Measurements from ENCODE around the gene FICD. TPM values are rescaled to one million over a fixed set of nuclear protein-coding genes. Genes with fewer than 3 reads are reported as not detected.

Gene FICD
- total and polyA plus RNA-seq, 9 of the 15 experiments (the other 6 are each of a cell fraction or from before 2014, with no cell fraction given): 0.88 to 4.5 (median 1.9) TPM

DNA sequence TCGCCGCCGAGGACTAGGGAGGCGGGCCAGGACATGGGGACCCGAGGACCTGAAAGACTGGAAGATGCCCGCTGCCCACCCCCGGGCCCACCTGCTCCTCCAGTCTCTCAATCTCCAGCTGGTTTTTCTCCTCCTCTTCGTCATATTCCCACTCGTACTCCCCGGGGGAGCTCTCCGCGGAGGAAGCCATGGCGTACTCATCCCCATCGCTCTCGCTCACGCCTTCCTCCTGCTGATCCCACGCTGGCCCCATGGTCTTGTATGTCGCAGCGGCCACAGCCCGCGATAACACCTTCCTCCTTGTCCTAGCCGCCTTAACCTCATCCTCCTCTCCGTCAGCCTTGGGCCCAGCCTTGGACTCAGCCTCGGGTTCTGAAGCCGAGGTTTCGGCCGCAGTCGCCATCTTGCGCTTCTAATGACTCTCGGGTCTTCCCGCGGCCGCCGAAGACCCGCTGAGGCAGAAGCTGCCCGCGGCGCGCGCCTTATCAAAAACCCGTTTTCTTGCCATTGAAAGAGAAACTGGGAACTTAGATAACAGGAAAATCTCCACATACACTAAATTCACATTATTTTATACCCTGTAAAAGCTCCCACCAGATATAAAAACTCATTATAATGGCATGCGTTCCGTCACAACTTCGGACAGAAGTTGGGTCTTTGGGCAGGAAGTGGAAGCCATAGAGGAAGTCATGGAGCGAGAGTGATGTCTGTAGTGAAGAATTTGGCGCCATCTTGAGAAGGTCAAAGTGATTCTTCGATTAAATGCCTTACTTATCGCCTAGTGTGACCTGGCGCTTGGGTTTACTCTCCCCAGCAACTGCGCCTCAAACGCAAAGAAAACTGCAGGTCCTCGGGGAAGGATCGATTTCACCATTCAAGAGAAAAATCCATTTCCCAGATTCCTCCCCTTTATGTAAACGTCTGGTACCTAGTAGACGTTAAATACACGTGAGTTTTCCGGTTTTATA lies 46.0 kb downstream of the FICD start, which contains the start of gene SART3 (continued):
- TF ChIP-seq, protein P1, sequence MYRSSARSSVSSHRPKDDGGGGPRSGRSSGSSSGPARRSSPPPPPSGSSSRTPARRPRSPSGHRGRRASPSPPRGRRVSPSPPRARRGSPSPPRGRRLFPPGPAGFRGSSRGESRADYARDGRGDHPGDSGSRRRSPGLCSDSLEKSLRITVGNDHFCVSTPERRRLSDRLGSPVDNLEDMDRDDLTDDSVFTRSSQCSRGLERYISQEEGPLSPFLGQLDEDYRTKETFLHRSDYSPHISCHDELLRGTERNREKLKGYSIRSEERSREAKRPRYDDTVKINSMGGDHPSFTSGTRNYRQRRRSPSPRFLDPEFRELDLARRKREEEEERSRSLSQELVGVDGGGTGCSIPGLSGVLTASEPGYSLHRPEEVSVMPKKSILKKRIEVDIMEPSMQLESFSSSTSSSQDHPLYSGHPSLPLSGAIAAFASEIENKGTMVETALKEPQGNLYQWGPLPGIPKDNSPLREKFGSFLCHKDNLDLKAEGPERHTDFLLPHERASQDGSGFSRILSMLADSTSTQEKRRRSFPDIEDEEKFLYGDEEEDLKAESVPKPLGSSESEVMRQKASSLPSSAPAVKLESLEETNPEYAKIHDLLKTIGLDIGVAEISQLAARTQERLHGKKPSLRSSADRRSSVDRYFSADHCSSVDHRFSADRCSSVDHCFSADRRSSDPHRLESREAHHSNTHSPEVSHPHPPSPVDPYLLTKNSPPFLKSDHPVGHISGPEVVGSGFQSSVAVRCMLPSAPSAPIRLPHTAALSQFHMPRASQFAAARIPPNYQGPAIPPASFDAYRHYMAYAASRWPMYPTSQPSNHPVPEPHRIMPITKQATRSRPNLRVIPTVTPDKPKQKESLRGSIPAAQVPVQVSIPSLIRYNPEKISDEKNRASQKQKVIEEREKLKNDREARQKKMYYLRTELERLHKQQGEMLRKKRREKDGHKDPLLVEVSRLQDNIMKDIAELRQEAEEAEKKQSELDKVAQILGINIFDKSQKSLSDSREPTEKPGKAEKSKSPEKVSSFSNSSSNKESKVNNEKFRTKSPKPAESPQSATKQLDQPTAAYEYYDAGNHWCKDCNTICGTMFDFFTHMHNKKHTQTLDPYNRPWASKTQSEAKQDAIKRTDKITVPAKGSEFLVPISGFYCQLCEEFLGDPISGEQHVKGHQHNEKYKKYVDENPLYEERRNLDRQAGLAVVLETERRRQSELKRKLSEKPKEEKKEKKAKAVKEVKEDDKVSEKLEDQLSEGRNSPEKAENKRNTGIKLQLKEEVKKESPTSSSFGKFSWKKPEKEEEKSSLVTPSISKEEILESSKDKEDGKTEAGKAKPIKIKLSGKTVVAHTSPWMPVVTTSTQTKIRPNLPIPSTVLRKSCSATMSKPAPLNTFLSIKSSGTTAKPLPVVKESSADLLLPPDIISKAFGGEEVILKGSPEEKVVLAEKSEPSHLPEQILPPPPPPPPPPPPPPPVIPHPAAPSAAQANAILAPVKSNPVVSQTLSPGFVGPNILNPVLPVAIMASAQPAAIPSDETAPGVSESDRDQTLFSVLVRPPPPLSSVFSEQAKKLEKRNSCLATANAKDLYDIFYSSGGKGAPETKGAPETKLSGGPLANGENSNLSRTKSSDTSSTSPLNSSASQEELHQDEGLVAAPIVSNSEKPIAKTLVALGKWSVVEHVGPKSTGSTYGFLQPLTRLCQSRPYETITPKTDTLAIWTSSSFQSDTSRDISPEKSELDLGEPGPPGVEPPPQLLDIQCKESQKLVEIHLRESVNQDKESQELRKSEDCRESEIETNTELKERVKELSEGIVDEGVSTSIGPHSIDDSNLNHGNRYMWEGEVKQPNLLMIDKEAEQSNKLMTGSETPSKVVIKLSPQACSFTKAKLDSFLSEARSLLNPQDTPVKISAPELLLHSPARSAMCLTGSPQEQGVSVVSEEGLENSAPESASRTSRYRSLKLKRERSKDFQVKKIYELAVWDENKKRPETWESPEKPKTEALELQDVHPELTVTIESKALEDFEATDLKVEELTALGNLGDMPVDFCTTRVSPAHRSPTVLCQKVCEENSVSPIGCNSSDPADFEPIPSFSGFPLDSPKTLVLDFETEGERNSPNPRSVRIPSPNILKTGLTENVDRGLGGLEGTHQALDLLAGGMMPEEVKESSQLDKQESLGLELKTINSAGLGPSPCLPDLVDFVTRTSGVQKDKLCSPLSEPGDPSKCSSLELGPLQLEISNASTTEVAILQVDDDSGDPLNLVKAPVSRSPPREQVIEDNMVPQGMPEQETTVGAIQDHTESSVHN (IDR thresholded peaks at IDR 0.05; ENCODE audit: borderline replicate concordance in 1 of 2, low read depth in 1 of 2): no peak
- TF ChIP-seq SOX6 (IDR thresholded peaks at IDR 0.05) (no peak), ZKSCAN1 (IDR thresholded peaks at IDR 0.05; ENCODE audit: low read depth, low read length) (0 out of 2 replicates have a peak, but pooled peaks have one; percentile 17), NONO (IDR thresholded peaks at IDR 0.05; ENCODE audit: low read depth in 2 of 2, low read length in 1 of 2) (no peak), NCOA2 (IDR thresholded peaks at IDR 0.05; ENCODE audit: partially characterized antibody in 2 of 2) (peak in 1 of 2 experiments; percentile 98), PTRF (tag; IDR thresholded peaks at IDR 0.05) (no peak)
- TF ChIP-seq, protein P2, sequence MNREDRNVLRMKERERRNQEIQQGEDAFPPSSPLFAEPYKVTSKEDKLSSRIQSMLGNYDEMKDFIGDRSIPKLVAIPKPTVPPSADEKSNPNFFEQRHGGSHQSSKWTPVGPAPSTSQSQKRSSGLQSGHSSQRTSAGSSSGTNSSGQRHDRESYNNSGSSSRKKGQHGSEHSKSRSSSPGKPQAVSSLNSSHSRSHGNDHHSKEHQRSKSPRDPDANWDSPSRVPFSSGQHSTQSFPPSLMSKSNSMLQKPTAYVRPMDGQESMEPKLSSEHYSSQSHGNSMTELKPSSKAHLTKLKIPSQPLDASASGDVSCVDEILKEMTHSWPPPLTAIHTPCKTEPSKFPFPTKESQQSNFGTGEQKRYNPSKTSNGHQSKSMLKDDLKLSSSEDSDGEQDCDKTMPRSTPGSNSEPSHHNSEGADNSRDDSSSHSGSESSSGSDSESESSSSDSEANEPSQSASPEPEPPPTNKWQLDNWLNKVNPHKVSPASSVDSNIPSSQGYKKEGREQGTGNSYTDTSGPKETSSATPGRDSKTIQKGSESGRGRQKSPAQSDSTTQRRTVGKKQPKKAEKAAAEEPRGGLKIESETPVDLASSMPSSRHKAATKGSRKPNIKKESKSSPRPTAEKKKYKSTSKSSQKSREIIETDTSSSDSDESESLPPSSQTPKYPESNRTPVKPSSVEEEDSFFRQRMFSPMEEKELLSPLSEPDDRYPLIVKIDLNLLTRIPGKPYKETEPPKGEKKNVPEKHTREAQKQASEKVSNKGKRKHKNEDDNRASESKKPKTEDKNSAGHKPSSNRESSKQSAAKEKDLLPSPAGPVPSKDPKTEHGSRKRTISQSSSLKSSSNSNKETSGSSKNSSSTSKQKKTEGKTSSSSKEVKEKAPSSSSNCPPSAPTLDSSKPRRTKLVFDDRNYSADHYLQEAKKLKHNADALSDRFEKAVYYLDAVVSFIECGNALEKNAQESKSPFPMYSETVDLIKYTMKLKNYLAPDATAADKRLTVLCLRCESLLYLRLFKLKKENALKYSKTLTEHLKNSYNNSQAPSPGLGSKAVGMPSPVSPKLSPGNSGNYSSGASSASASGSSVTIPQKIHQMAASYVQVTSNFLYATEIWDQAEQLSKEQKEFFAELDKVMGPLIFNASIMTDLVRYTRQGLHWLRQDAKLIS (CRISPR knock-in tag; IDR thresholded peaks at IDR 0.05): 0 out of 2 replicates have a peak, but pooled peaks have one; percentile 53
- TF ChIP-seq, protein P3, sequence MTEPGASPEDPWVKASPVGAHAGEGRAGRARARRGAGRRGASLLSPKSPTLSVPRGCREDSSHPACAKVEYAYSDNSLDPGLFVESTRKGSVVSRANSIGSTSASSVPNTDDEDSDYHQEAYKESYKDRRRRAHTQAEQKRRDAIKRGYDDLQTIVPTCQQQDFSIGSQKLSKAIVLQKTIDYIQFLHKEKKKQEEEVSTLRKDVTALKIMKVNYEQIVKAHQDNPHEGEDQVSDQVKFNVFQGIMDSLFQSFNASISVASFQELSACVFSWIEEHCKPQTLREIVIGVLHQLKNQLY (CRISPR knock-in tag; conservative IDR thresholded peaks at IDR 0.05): no peak
- TF ChIP-seq, protein P4, sequence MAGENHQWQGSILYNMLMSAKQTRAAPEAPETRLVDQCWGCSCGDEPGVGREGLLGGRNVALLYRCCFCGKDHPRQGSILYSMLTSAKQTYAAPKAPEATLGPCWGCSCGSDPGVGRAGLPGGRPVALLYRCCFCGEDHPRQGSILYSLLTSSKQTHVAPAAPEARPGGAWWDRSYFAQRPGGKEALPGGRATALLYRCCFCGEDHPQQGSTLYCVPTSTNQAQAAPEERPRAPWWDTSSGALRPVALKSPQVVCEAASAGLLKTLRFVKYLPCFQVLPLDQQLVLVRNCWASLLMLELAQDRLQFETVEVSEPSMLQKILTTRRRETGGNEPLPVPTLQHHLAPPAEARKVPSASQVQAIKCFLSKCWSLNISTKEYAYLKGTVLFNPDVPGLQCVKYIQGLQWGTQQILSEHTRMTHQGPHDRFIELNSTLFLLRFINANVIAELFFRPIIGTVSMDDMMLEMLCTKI (IDR thresholded peaks at IDR 0.05; ENCODE audit: partially characterized antibody): no peak

All from K562 (cell line).